GM18870 (cell line): ENCODE measurements around the gene LTA.
"Not testable (repeated sequence)": the region's sequence is repeated elsewhere in the genome, so short reads cannot be mapped to it uniquely, and the experiment has no call there.

Experiments used
- ATAC-seq: cut with Tn5 transposase; IDR thresholded peaks from one replicate; pipeline ENCODE4 v1.9.1; 2021; ENCODE audit warnings: moderate library complexity; ENCODE audit not compliant: unreplicated experiment

LTA gene

GRCh38 chr6:31541658-31542521 is 30.2 kb upstream of the LTA start, which contains the start of gene DDX39B:
DDX39B (minus strand) TSS chr6:31542003; CDS start chr6:31540532, 1,471 bp downstream.
- peak; percentile 50 for ATAC-seq

- ATAC-seq, result no peak
Measured at GRCh38 chr6:31543639-31544038, 28.4 kb upstream of the LTA start.

GRCh38 chr6:31544676-31545075 is 27.4 kb upstream of the LTA start:
- no peak for ATAC-seq

- no peak for ATAC-seq
Measured at GRCh38 chr6:31545291-31545690, 26.8 kb upstream of the LTA start.

GRCh38 chr6:31546339-31546957 is 25.6 kb upstream of the LTA start, which contains the start of gene ATP6V1G2:
ATP6V1G2 (minus strand) TSS chr6:31546608; CDS start chr6:31546559, 49 bp downstream.
- ATAC-seq, result peak; percentile 42

- no peak for ATAC-seq
Measured at GRCh38 chr6:31546958-31547726, 24.9 kb upstream of the LTA start, which contains the start of gene NFKBIL1. NFKBIL1 (plus strand) TSS chr6:31547608; CDS start chr6:31547695, 87 bp downstream.

- no peak for ATAC-seq
Measured at GRCh38 chr6:31547727-31548543, 24.2 kb upstream of the LTA start.

- ATAC-seq, result no peak
Measured at GRCh38 chr6:31548544-31548873, 23.6 kb upstream of the LTA start.

GRCh38 chr6:31551371-31551770 is 20.7 kb upstream of the LTA start:
- ATAC-seq, result not testable (repeated sequence)

- ATAC-seq, result no peak
Measured at GRCh38 chr6:31556307-31556706, 15.8 kb upstream of the LTA start.

GRCh38 chr6:31557443-31558317 is 14.4 kb upstream of the LTA start:
- no peak for ATAC-seq

- ATAC-seq, result no peak
Measured at GRCh38 chr6:31558318-31558625, 13.8 kb upstream of the LTA start.

GRCh38 chr6:31558631-31559500 is 13.2 kb upstream of the LTA start:
- no peak for ATAC-seq

GRCh38 chr6:31559606-31559957 is 12.5 kb upstream of the LTA start:
- no peak for ATAC-seq

- peak; percentile 61 for ATAC-seq
Measured at GRCh38 chr6:31559958-31560696, 12.0 kb upstream of the LTA start.

- ATAC-seq, result no peak
Measured at GRCh38 chr6:31560697-31561058, 11.4 kb upstream of the LTA start.

GRCh38 chr6:31567531-31568370 is 4.3 kb upstream of the LTA start:
- no peak for ATAC-seq
